Right renal pelvis (tissue), 4 donors: ENCODE results near the gene GDPD3. TPM values are rescaled to one million over a fixed set of nuclear protein-coding genes. Genes with fewer than 3 reads are reported as not detected.

Experiments
- DNase-seq, 4 donors: peaks; one replicate each; pipeline ENCODE4 v3.0.0-alpha.2; 2013; ENCODE audit warnings: low read depth in 4 of 4, low spot score in 3 of 4, missing footprints in 1 of 4
- polyA plus RNA-seq, 4 donors: library from polyadenylated mRNA; unstranded; fragments of 120-200 nt; gene quantifications; one replicate each; pipeline ENCODE4 v1.2.1, GENCODE V29; 2013; ENCODE audit not compliant: insufficient read length in 4 of 4

The GDPD3 gene
- polyA plus RNA-seq, 4 donors = 8.9 to 14.8 (median 12.2) TPM

DNA sequence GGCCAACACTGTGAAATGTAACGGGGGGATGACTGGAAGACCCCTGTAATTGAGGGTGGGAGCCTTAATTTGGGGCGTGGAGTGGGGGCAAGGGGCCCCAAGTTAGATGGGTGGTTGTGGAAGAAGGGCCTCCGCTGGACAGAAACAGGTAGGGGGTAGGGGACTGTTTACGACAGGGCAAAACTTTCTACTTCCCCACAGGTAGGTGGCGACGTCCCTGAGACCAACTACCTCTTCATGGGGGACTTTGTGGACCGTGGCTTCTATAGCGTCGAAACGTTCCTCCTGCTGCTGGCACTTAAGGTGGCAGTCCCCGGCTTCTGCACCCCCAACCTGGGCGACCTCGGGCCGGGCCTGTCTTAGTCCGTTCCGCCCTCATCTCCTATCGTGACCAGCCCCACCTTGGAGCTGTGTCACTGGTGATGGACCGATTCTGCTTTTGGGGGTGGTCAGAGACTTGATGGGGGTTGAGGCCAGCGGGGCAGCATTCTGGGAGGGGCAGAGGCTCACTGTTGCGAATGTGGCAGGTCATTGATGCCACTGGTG, 30.7 kb downstream of the GDPD3 start:
- DNase-seq = no peak

DNA sequence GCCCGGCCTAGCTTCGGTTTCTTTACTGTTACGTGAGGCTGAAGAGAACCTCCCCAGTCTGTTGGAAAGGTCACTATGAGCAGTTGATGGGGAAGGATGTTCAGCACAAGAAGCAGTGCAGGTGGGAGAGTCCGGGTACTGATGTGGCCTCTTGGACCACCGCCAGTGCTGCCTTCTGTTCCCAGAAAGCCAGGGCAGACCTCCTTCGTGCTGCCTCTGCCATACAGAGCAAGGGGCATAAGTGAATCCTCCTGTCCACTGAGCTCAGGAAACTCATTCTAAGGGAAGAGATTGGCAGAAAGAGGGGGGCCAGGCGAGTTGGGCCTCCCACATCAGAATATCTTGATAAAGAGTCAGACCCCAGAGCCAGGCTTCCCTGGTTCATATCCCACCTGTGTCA, 33.9 kb downstream of the GDPD3 start:
- no peak for DNase-seq

DNA sequence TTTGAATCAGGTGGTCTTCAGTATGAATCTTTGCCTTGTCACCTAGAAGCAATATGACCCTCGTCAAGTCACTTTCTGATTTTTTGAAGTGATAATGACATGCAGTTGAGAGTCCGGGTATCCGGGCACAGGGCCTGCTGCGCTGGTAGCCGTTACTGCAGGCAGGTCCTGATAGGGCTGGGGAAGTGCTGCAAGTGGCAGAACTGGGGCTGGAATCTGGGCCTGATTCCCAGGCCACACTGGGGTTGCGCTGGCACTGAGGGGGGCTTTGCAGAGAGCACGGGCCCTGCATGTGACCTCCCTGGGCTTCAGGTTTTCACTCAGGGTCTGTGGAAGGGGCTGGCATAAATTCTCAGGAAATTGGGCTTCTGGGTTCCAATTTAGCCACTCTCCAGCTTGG, 34.6 kb downstream of the GDPD3 start:
- DNase-seq = no peak

DNA sequence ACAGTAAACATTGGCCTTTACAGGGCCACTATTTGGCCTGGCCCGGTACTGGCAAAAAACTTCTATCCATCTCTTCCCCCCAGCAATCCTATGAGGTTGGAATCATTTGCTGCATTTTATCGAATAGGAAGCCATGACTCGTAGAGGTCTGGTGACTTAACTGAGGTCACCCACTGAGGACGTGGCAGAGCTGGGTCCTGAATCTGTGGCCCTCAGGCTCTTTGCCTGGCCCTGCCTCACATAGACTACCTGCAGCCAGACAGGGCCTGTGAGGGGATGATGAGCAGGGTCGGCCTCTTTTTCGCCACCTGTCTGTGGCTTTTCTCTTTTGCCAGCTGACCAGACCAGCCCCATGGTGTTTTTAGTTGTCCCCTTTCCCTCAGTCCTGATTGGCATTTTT, 35.7 kb downstream of the GDPD3 start:
- DNase-seq = no peak

DNA sequence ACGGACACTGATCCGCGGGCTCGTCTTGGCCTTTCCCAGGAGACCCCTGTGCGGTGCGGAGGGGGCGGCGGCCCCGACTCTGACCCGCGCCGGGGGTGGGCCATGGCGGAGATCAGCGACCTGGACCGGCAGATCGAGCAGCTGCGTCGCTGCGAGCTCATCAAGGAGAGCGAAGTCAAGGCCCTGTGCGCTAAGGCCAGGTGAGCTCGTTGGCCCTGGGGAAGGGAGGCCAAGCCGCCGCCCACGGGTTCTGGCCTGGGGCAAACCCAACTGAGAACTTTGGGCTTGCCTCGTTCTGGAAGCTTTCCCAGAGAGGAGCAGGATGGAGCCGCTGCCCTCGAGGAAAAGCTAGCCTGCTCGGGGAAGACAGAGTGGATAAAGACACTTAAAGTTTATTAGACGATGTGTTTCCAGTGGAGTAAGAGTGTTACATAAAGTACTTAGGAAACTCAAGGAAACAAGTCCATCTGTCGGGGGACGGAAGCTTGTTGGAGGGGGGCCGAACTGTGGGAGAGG, 37.0 kb downstream of the GDPD3 start:
- DNase-seq = no peak

DNA sequence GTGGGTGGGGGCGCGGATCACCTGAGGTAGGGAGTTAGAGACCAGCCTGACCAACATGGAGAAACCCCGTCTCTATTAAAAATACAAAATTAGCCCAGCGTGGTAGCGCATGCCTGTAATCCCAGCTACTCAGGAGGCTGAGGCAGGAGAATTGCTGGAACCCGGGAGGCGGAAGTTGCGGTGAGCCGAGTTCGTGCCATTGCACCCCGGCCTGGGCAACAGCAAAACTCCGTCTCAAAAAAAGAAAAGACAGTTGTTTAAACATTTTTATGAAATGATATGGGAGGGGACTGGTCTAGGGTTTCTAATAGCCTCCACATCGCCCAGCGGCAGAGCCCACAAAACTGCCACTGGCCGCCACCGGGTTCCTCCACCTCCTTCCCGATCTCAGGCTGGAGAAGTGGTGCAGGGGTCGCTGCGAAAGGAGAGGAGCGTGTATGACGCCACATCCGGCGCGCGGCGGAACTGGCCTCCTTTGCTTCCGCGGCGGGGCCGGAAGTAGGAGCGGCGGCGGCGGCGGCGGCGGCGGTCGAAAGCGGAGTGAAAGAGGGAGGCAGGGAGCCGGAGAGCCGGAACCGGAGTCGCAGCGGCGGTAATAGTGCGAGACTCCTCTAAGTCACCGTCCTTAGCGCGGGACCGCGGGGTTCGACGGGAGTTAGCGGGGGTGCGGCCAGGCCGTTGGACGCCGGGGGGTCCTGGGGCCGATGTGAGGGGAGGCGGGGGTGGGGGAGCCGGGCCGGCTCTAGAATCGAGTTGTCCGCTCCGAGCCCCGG, 37.6 kb downstream of the GDPD3 start, which contains the start of gene PPP4C:
PPP4C (plus strand) TSS at position 492 of the 773 bp plus-strand sequence. CDS start 384 bp downstream, outside the sequence.
- DNase-seq = peak in 1 of 4 donors; percentile 81

DNA sequence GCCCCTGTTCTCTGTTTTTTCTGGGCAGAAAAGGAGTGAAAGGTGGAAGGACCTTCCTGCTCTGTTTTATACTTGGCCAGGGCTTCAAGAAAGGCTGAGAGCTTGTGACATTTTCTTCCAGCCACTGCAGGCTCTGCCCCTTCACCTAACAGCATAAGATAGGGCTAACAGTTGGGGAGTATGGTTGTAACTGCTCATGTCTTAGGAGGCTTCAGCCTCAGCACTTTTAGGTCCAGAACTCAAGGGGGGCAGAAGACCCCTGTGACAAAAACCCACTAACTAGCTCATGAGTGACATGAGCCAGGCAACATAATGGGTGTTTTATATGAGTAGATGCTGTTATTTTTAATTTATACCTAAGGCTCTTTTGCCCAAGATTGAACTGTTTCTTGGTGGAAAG, 42.8 kb downstream of the GDPD3 start:
- no peak for DNase-seq

DNA sequence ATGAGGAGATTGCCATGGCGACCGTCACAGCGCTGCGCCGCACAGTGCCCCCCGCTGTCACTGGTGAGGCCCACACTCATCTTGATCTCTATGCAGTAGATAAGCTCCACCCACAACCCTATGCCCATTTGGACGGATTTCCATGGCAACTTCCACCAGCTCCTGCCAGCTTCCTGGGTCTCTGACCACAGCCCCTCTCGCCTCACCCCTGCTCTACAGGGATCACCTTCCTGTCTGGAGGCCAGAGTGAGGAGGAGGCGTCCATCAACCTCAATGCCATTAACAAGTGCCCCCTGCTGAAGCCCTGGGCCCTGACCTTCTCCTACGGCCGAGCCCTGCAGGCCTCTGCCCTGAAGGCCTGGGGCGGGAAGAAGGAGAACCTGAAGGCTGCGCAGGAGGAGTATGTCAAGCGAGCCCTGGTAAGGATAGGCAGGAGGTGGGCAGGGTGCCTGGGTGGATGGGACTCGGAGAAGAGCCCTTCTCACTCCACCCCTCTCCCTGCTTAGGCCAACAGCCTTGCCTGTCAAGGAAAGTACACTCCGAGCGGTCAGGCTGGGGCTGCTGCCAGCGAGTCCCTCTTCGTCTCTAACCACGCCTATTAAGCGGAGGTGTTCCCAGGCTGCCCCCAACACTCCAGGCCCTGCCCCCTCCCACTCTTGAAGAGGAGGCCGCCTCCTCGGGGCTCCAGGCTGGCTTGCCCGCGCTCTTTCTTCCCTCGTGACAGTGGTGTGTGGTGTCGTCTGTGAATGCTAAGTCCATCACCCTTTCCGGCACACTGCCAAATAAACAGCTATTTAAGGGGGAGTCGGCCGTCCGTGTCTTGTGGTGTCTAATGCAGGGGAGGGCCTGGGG, 43.5 kb downstream of the GDPD3 start:
- DNase-seq = no peak

DNA sequence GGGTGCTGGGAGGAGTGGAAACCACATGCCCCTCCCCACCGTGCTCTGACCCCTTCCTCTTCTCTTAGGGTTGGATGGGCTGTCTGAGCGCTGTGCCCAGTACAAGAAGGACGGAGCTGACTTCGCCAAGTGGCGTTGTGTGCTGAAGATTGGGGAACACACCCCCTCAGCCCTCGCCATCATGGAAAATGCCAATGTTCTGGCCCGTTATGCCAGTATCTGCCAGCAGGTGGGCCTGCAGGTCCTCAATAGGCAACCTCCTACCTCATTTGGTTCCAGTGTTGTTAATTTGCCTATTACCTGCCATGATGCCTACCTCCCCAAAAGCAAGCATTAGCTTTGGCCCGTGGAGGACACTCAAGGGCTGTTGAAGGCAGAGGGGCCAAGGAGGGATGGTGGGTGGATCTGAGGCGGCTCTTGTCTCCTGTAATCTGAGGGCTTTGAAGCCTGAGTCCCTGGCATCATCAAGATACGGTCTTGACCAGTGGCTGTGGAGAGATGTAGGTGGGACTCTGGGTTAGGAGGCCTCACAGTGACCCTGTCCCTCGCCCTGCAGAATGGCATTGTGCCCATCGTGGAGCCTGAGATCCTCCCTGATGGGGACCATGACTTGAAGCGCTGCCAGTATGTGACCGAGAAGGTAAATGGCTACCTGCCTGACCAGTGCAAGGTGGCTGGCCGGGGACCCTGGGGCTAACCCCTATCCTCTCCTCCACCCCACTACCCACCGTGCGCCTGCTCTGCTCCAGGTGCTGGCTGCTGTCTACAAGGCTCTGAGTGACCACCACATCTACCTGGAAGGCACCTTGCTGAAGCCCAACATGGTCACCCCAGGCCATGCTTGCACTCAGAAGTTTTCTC, 44.4 kb downstream of the GDPD3 start:
- no peak for DNase-seq

DNA sequence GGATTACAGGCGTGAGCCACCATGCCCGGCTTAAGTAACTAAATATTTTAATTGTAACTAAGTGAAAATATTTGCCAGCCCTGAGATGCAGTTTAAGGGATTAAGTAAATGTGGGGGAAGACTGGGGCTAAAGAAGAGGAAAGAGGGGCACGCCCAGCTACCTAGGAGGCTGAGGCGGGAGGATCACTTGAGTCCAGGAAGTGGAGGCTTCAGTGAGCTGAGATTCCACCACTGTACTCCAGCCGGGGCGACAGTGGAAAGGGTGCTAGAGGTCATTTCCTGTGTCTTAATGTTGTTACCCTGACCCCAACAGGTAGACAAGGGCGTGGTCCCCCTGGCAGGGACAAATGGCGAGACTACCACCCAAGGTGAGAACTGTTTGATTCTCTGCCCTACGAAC, 45.0 kb downstream of the GDPD3 start:
- no peak for DNase-seq

DNA sequence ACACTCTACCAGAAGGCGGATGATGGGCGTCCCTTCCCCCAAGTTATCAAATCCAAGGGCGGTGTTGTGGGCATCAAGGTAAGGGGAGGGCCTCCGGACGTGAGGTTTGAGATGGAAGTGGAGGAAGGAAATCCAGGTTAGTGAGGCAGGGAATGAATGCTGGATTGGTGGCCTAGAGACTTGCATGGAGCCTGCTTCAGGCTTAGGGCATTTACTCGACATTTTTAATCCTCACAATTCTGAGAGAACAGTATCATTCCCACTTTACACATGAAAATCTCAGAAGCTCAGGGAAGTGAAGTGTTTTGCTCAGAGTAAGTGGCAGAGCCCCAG, 45.8 kb downstream of the GDPD3 start:
- no peak for DNase-seq

DNA sequence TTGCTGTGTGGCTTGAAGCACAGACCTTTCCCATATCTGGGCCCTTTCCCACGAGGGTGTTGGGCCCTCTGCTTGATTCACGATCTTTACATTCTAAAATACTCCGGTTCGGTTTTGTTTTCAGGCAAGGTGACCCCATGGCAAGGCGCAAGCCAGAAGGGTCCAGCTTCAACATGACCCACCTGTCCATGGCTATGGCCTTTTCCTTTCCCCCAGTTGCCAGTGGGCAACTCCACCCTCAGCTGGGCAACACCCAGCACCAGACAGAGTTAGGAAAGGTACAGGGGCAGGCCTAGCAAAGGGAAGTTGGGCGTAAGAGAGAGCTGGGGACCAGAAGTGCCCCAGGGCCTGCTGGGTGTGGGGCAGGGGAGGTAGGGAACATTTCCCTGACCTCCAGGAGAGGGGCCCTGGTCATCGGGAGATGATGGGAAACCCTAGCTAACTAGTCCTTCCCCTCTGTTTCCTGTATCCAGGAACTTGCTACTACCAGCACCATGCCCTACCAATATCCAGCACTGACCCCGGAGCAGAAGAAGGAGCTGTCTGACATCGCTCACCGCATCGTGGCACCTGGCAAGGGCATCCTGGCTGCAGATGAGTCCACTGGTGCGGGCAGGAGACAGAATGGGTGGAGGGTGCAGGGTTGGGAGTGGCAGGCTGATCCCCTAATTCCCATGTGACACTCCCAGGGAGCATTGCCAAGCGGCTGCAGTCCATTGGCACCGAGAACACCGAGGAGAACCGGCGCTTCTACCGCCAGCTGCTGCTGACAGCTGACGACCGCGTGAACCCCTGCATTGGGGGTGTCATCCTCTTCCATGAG, 46.4 kb downstream of the GDPD3 start:
- DNase-seq = no peak

DNA sequence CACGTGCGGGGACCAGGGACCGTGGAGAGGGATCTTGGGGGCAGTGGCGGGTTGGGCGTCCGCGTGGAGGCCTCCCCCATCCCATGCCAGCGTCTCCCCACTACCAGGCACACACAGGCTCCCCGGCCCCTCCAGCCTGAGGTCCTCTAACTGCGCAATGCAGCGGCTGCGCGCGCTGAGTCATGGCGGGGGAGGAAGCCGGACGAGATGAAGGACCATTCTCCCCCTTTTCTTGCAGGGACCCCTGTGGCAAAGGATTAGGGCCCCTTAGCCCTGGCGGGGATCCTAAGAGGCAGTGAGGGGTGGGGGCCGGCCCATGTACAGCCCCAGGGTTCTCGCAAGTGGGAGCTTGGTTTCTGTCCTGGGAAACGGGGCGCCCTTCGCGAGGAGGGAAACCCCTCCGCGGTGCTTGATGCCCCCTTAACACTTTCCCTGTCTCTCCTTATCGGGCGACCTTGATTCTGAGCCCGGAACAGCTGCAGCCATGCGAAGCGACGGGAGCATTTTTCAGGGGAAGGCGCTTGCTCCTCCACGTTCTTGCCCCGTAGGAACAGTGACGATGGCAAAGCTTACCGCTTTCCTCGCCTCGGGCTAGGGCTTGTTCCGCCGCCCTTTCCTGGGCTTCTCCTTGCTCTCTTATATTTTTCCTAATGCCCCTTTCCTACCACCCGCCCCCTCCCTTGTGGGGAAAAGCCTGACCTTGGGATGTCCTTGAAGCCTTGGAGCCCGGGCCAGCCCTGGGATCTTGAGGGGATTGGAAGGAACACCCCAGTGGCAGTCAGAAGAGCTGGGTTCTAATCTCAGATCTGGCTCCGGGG, 47.2 kb downstream of the GDPD3 start:
- DNase-seq = no peak

DNA sequence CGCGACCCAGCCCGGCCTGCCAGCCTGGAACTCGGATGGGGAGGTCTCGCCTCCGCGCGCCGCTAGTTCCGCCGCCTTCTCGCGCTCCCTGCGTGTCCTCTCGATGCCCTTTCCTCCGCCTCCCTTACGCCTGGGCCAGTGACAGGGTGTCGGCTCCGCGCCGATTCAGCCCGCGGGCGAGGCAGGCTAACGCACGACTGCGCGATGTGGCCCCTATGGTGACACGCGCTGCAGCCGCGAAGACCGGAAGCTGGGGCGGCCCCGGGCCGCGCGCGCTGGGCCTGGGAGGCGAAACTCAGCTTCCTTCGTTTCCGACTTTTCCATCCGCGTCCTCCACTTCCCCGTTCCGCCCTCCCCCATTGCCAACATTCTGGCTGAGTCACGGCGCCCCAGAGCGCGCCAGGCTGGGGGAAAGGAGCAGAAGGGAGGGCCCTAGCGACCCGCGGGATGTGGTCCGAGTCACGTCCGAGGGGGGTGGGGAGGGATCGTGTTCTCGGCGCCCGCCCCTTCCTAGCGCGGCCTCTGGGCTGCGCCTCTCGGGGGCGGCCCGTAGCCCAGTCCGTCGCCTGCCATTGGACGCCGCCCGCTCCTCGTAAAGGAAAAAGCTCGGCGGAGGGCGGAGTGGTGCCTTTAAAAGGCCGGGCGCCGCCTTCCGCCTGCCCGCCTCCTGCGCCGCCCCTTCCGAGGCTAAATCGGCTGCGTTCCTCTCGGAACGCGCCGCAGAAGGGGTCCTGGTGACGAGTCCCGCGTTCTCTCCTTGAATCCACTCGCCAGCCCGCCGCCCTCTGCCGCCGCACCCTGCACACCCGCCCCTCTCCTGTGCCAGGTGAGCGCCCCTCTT, 48.0 kb downstream of the GDPD3 start, which contains the start of gene ALDOA:
ALDOA (plus strand) TSS at position 659 of the 841 bp plus-strand sequence. CDS start 1,138 bp downstream, outside the sequence.
- peak; percentile 94 to 97 (median 96) for DNase-seq

DNA sequence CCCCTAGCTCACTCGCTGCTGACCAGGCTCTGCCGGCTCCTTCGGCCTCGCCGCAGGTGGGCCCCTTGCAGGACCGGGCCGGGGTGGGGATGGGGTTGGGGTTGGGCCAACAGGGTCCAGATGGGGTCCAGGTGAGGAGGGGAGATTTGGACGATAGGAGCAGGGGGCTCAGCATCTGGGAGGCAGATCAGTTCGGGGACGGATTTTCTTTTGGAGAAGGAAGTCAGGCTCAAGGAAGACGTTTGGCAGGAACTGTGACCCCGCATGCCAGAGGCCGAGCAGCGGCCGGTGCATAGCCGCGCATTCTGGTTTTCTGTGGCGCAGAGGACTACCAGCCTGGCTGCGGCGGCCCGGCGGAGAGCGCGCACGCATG, 48.6 kb downstream of the GDPD3 start:
- no peak for DNase-seq

DNA sequence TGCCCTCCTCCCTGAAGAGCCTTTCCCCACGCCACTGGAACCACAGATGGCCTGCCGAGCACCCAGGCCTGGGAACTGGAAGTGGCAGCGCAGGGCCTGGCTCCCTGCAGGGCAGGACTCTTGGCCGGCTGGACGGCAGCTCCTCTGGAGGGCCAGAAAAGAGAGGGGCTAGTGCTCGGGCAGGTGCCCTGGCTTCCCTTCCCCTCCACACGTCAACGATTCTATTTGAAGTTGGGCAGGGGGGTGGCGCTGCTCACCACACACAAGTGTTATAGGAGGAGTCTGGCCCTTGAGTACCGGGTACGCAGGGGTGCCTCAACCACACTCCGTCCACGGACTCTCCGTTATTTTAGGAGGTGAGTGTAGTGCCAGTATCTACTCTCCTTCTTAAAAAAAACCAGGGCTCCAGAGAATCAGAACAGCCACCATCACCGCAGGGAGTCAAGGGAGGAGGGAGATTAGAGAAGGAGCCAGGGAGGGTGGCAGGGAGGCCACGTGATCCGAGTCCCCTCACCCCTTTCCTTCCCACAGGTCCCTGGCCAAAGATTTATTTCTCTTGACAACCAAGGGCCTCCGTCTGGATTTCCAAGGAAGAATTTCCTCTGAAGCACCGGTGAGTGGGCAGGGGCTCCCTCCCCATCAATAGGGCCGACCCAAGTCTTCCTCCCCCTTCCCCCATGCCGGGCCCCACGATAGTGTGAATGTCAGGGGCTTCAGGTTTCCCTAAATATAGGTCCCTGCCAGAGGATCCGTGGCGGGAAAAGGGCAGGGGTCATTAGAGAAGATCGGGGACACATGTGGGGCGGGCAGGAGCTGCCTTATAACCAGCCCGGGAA, 49.2 kb downstream of the GDPD3 start:
- DNase-seq = peak in 2 of 4 donors; percentile 53 to 68
